Spinal cord (tissue), 10 donors: ENCODE measurements around the gene MACROD2. TPM values are rescaled to one million over a fixed set of nuclear protein-coding genes. Genes with fewer than 3 reads are reported as not detected.
"Not testable (repeated sequence)": the region's sequence is repeated elsewhere in the genome, so short reads cannot be mapped to it uniquely, and the experiment has no call there.

ENCODE experiments used
- DNase-seq, 6 donors: peaks; one replicate each; pipeline versions ENCODE4 v3.0.0 to v3.0.0-alpha.2; 2013 to 2015; ENCODE audit warnings: low spot score in 6 of 6, low read depth in 4 of 6
- H3K27ac ChIP-seq: one replicate; pipeline ENCODE4 v1.5.1; 2013; ENCODE audit warnings: low read depth, low read length, control low read depth
- H3K27me3 ChIP-seq: one replicate; pipeline ENCODE4 v1.6.1; 2013; ENCODE audit warnings: low read length; ENCODE audit not compliant: control insufficient read depth, insufficient read depth
- H3K36me3 ChIP-seq: one replicate; pipeline ENCODE4 v1.6.1; 2013; ENCODE audit warnings: low read length; ENCODE audit not compliant: control insufficient read depth, insufficient read depth
- H3K4me1 ChIP-seq: one replicate; pipeline ENCODE4 v1.6.1; 2013; ENCODE audit warnings: low read length; ENCODE audit not compliant: control insufficient read depth, insufficient read depth
- H3K4me3 ChIP-seq: one replicate; pipeline ENCODE4 v1.5.1; 2013; ENCODE audit warnings: low read depth, low read length, control low read depth
- H3K9me3 ChIP-seq: one replicate; pipeline ENCODE4 v1.6.1; 2013; ENCODE audit warnings: low read length; ENCODE audit not compliant: control insufficient read depth, insufficient read depth
- WGBS: methylation state at CpG from one replicate; pipeline ENCODE4 v1.1.5; 2013; ENCODE audit warnings: missing lambda C conversion rate; ENCODE audit not compliant: insufficient coverage; 5-methylcytosine and 5-hydroxymethylcytosine counted together
- polyA plus RNA-seq, 2 donors: library from polyadenylated mRNA; unstranded; fragments of 120-200 nt; gene quantifications; one replicate each; pipeline ENCODE4 v1.2.1, GENCODE V29; 2013; ENCODE audit not compliant: insufficient read length in 2 of 2
- total RNA-seq, 2 donors: library from RNA; depleted of rRNA in 1 of 2; stranded (reverse); fragments of 120-200 nt in 1 of 2; fragments of >200 nt in 1 of 2; gene quantifications; one replicate each; pipeline versions ENCODE4 v1.2.3 to v1.2.4, GENCODE V29; 2013 to 2014
- donor health status: healthy.

Gene MACROD2
- total and polyA plus RNA-seq, 4 donors: 16.2 to 34.0 (median 23.6) TPM

GRCh38 chr20:14959506-14960475, 964.5 kb downstream of the MACROD2 start:
- DNase-seq: no peak

GRCh38 chr20:14960831-14961230, 965.5 kb downstream of the MACROD2 start:
- no peaks in the 10 kb centered on the region for H3K27me3 ChIP-seq
- no peaks in the 10 kb centered on the region for H3K9me3 ChIP-seq
- peak in 2 of 6 donors; percentile 12 to 47 for DNase-seq
- no peaks in the 10 kb centered on the region for H3K4me1 ChIP-seq
- no CpG with 5 or more reads among the region's 3 CpGs for WGBS
- no peak overlapping the region for H3K27ac ChIP-seq
- H3K4me3 ChIP-seq: no peak overlapping the region
- no peaks in the 10 kb centered on the region for H3K36me3 ChIP-seq

More at GRCh38 chr20:14959506-14960475, 964.5 kb downstream of the MACROD2 start:
- H3K27ac ChIP-seq: no peak overlapping the region
- no peaks in the 10 kb centered on the region for H3K27me3 ChIP-seq
- H3K4me1 ChIP-seq: no peaks in the 10 kb centered on the region
- H3K4me3 ChIP-seq: no peak overlapping the region
- H3K36me3 ChIP-seq: no peaks in the 10 kb centered on the region
- WGBS: 84% methylated on average over 5 of the region's 7 CpGs
- no peaks in the 10 kb centered on the region for H3K9me3 ChIP-seq

DNA sequence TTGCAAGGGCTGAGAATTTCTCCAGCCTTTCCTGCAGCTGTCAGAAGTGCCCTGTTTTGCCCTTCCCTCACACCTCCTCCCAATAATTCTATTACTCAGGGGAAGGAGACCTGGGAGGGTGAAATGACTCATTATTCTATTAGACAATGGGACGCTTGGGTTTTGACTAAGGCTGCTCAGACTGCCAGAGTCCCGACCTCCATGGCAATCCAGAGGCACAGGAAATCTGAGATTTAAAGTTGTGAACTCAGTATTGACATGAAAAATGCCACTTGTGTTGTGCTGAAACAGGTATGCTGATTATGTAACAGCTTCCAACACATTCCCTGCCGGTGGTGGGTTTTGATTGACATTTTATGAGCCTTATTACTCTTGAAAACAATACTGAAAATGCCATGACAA, 967.9 kb downstream of the MACROD2 start:
- no peaks in the 10 kb centered on the region for H3K9me3 ChIP-seq
- no peaks in the 10 kb centered on the region for H3K4me1 ChIP-seq
- no peak overlapping the region for H3K4me3 ChIP-seq
- no peaks in the 10 kb centered on the region for H3K36me3 ChIP-seq
- H3K27ac ChIP-seq: no peak overlapping the region
- DNase-seq: no peak
- WGBS: 53% methylated on average over 2 of the region's 3 CpGs
- H3K27me3 ChIP-seq: no peaks in the 10 kb centered on the region

DNA sequence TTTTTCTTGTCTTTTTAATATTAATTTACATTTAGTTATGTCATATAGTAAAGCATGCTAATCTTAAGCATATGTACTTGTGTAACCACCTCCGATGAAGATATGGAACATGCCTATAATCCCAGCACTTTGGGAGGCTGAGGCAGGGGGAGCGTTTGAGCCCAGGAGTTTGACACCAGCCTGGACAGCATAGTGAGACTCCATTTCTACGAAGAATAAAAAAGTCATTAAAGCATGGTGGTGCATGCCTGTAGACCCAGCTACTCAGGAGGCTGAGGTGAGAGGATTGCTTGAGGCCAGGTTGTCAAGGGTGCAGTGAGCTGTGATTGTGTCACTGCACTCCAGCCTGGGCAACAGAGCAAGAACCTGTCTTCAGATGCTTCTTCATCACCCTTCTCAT, 970.9 kb downstream of the MACROD2 start:
- WGBS: 94% methylated on average over 2 of the region's 3 CpGs
- no peaks in the 10 kb centered on the region for H3K27me3 ChIP-seq

DNA sequence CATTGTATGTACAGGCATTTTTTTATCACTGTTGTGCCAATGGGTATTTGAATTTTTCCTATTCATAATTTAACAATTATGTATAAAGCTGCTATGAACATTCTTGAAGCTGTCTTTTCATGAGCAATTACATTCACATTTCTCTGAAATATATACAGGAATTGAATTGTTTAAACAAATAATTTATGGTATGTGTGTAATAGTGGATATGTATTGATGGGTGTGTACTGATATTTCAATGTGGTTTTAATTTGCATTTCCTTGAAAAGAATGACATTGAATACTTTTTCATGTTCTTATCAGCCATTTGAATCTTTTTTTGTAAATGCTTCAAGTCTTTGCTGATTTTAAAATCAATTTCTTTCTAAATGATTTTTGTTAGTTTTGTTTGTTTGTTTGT, 971.5 kb downstream of the MACROD2 start:
- no peaks in the 10 kb centered on the region for H3K9me3 ChIP-seq
- no peak for DNase-seq
- no peaks in the 10 kb centered on the region for H3K4me1 ChIP-seq
- no peak overlapping the region for H3K4me3 ChIP-seq
- no peak overlapping the region for H3K27ac ChIP-seq
- H3K36me3 ChIP-seq: no peaks in the 10 kb centered on the region
- no peaks in the 10 kb centered on the region for H3K27me3 ChIP-seq

More for the DNA sequence above, 970.9 kb downstream of the MACROD2 start:
- Histone ChIP-seq H3K4me3 (no peak overlapping the region), H3K27ac (no peak overlapping the region), H3K9me3 (no peaks in the 10 kb centered on the region), H3K36me3 (no peaks in the 10 kb centered on the region), H3K4me1 (no peaks in the 10 kb centered on the region)
- no peak for DNase-seq

- peaks cover 2% of the 10 kb centered on the region for H3K9me3 ChIP-seq
- no peaks in the 10 kb centered on the region for H3K36me3 ChIP-seq
- WGBS: no CpG with 5 or more reads among the region's 1 CpG
- no peak overlapping the region for H3K27ac ChIP-seq
- H3K27me3 ChIP-seq: no peaks in the 10 kb centered on the region
- H3K4me3 ChIP-seq: no peak overlapping the region
- no peaks in the 10 kb centered on the region for H3K4me1 ChIP-seq
- no peak for DNase-seq
Measured at GRCh38 chr20:14972256-14972655, 976.9 kb downstream of the MACROD2 start.

DNA sequence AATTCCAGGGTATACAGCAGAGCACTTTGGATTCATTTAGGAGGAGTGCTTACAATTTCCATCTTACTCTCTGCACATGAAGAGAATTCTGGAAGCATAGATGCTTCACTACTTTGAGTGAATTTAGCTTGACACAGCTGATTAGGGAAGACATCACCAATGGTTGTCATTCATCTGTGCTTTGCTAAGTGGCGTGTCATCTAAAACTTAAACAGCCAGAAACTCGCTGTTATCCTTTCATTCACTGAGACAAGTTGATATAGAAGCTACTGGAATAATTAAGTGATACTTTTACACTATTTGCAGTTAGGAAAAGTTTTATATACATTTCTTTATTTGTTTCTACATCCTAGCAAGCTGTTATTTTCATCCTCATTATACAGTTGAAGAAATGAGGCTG, 977.4 kb downstream of the MACROD2 start:
- WGBS: no CpG with 5 or more reads among the region's 2 CpGs
- Histone ChIP-seq H3K9me3 (peaks cover 2% of the 10 kb centered on the region), H3K27me3 (no peaks in the 10 kb centered on the region), H3K27ac (no peak overlapping the region), H3K4me1 (no peaks in the 10 kb centered on the region), H3K36me3 (no peaks in the 10 kb centered on the region), H3K4me3 (no peak overlapping the region)
- DNase-seq: no peak

GRCh38 chr20:14979453-14979986, 984.2 kb downstream of the MACROD2 start:
- no peak for DNase-seq
- WGBS: 63% methylated on average over 3 of the region's 3 CpGs
- no peaks in the 10 kb centered on the region for H3K27me3 ChIP-seq
- H3K4me1 ChIP-seq: no peaks in the 10 kb centered on the region
- no peak overlapping the region for H3K27ac ChIP-seq
- H3K9me3 ChIP-seq: peaks cover 4% of the 10 kb centered on the region
- no peaks in the 10 kb centered on the region for H3K36me3 ChIP-seq
- H3K4me3 ChIP-seq: no peak overlapping the region

DNA sequence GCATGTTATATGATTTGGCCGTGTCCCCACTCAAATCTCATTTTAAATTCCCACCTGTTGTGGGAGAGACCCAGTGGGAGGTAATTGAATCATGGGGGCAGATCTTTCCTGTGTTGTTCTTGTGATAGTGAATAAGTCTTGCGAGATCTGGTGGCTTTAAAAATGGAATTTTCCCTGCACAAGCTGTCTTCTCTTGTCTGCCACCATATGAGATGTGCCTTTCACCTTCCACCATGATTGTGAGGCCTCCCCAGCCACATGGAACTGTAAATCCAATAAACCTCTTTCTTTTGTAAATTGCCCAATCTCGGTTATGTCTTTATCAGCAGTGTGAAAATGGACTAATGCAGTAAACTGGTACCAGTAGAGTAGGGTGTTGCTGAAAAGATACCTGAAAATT, 986.2 kb downstream of the MACROD2 start:
- H3K4me3 ChIP-seq, H3K9me3 ChIP-seq, H3K4me1 ChIP-seq, H3K27ac ChIP-seq, DNase-seq, H3K27me3 ChIP-seq, H3K36me3 ChIP-seq: not testable (repeated sequence)
- 100% methylated on average over 1 of the region's 3 CpGs for WGBS

GRCh38 chr20:14982324-14982723, 987.0 kb downstream of the MACROD2 start:
- not testable (repeated sequence) for H3K4me3 ChIP-seq, H3K36me3 ChIP-seq, H3K9me3 ChIP-seq, H3K27ac ChIP-seq, DNase-seq, H3K27me3 ChIP-seq, H3K4me1 ChIP-seq
- WGBS: 100% methylated on average over 1 of the region's 1 CpG
